OCI-LY3 (cell line): Measurements from ENCODE around the gene PPP2R2B.

Experiments used
- EZH2phosphoT487 ChIP-seq: fragments of 200-600 bp; shearing (Covaris generic); IDR thresholded peaks from 2 replicates; pipeline ENCODE4 v1.6.1; 2018; ENCODE audit warnings: antibody characterized with exemption, mixed run types, low read depth
- TF ChIP-seq, protein P1 (sequence below): fragments of 200-600, 300-600 bp; sonication (generic); IDR thresholded peaks from 2 replicates; pipeline ENCODE4 v1.5.1; 2014; ENCODE audit warnings: antibody characterized with exemption, low read length, low read depth

DNA sequence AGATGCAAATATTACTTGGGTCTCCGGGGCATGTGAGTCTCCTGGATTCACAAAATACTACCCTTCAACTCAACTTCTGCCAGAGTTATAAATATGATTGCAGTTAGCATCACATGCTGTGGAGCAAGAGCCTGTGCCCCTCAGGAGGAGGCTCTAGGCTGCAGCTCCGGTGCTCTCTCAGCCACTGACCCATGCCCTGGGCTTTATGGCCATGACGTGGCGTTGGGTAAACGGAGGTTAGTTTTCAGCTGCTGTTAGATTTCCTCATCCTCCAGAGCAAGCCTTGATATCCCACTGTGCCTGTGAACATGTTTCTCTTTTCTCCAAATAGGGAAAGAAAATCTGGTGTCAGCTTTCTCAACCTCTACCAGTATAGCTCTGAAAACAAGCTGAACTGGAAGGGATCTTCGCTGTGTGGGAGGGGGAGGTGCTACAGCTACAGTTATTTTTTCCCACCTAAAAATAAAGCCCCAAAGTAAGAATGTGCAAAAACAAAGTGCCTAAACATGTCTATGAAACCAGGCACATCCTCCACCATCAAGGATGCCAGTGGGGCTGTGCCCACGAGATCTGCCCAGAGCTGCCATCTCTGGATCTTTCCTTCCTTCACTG is 238.2 kb downstream of the PPP2R2B start:
- TF ChIP-seq, protein P1, sequence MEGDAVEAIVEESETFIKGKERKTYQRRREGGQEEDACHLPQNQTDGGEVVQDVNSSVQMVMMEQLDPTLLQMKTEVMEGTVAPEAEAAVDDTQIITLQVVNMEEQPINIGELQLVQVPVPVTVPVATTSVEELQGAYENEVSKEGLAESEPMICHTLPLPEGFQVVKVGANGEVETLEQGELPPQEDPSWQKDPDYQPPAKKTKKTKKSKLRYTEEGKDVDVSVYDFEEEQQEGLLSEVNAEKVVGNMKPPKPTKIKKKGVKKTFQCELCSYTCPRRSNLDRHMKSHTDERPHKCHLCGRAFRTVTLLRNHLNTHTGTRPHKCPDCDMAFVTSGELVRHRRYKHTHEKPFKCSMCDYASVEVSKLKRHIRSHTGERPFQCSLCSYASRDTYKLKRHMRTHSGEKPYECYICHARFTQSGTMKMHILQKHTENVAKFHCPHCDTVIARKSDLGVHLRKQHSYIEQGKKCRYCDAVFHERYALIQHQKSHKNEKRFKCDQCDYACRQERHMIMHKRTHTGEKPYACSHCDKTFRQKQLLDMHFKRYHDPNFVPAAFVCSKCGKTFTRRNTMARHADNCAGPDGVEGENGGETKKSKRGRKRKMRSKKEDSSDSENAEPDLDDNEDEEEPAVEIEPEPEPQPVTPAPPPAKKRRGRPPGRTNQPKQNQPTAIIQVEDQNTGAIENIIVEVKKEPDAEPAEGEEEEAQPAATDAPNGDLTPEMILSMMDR, result no peak
- TF ChIP-seq EZH2phosphoT487, result no peak
